WTC11 (cell line): ENCODE measurements around the gene TEN1. TPM values are rescaled to one million over a fixed set of nuclear protein-coding genes. Genes with fewer than 3 reads are reported as not detected.
A peak's percentile ranks its signal among the peaks of the same experiment; 100 is the strongest.

Experiments used
- ATAC-seq: fragments of 200-7000 bp; cut with Tn5 transposase; 2 replicates; pipeline ENCODE4 v1.10.0; 2021; ENCODE audit warnings: mild to moderate bottlenecking, moderate library complexity
- CTCF ChIA-PET: fragments of 300-600 bp; sonication (Branson Sonifier 250); formaldehyde crosslinking; loops from one replicate; lab custom pipeline; 2021; ENCODE audit warnings: antibody characterized with exemption; lab: Charles Lee
- POLR2A ChIA-PET: fragments of 350-600 bp; sonication (Branson Sonifier 250); formaldehyde crosslinking; loops from one replicate; lab custom pipeline; 2021; ENCODE audit warnings: antibody characterized with exemption; lab: Charles Lee
- DNase-seq: peaks from one replicate; pipeline ENCODE4 v3.0.0; 2021; ENCODE audit warnings: low spot score
- H3K27ac Mint-ChIP-seq: 2 replicates; pipeline ENCODE4 v1.8.0; 2021; ENCODE audit warnings: mixed read lengths
- H3K27me3 Mint-ChIP-seq: 2 replicates; pipeline ENCODE4 v1.8.0; 2021; ENCODE audit warnings: low read depth, mild to moderate bottlenecking, moderate library complexity, mixed read lengths
- H3K36me3 Mint-ChIP-seq: 2 replicates; pipeline ENCODE4 v1.8.0; 2021; ENCODE audit warnings: mixed read lengths
- H3K4me1 Mint-ChIP-seq: 2 replicates; pipeline ENCODE4 v1.8.0; 2022; ENCODE audit warnings: mixed read lengths
- H3K4me3 Mint-ChIP-seq: 2 replicates; pipeline ENCODE4 v1.8.0; 2021; ENCODE audit warnings: mild to moderate bottlenecking, moderate library complexity, mixed read lengths
- H3K9me3 Mint-ChIP-seq: 2 replicates; pipeline ENCODE4 v1.8.0; 2021; ENCODE audit warnings: mixed read lengths
- CBFB ChIP-seq: sonication (generic); formaldehyde crosslinking; IDR thresholded peaks from 2 replicates; pipeline ENCODE4 v1.8.1; 2022; ENCODE audit warnings: mild to moderate bottlenecking, low read depth, missing genetic modification reagents
- GABPB1 ChIP-seq: sonication (generic); formaldehyde crosslinking; IDR thresholded peaks from 2 replicates; pipeline ENCODE4 v1.8.1; 2023; ENCODE audit warnings: mild to moderate bottlenecking, missing genetic modification reagents
- GTF2I ChIP-seq: fragments of 250-450 bp; sonication (Bioruptor Pico); conservative IDR thresholded peaks from 2 replicates; pipeline ENCODE4 v1.4.0; 2021; ENCODE audit warnings: mild to moderate bottlenecking
- KAT7 ChIP-seq: sonication (generic); formaldehyde crosslinking; IDR thresholded peaks from 2 replicates; pipeline ENCODE4 v1.8.1; 2023; ENCODE audit warnings: missing genetic modification reagents, mild to moderate bottlenecking, borderline replicate concordance
- NR3C1 ChIP-seq: sonication (generic); formaldehyde crosslinking; conservative IDR thresholded peaks from 2 replicates; pipeline ENCODE4 v1.8.1; 2023; ENCODE audit warnings: low read depth, mild to moderate bottlenecking, missing genetic modification reagents
- RORB ChIP-seq: fragments of 250-450 bp; sonication (Bioruptor Pico); IDR thresholded peaks from 2 replicates; pipeline ENCODE4 v1.9.0; 2021; ENCODE audit warnings: mild to moderate bottlenecking
- SP1 ChIP-seq: sonication (generic); formaldehyde crosslinking; conservative IDR thresholded peaks from 2 replicates; pipeline ENCODE4 v1.8.1; 2022; ENCODE audit warnings: missing genetic modification reagents
- TEAD1 ChIP-seq: sonication (generic); formaldehyde crosslinking; IDR thresholded peaks from 2 replicates; pipeline ENCODE4 v1.8.0; 2022; ENCODE audit warnings: mild to moderate bottlenecking, missing genetic modification reagents
- TP53 ChIP-seq: sonication (generic); formaldehyde crosslinking; IDR thresholded peaks from 2 replicates; pipeline ENCODE4 v1.8.1; 2023; ENCODE audit warnings: mild to moderate bottlenecking, missing genetic modification reagents
- total RNA-seq: library from RNA; stranded (reverse); gene quantifications from 3 replicates; pipeline ENCODE4 v1.2.3, GENCODE V29; 2021
- TF ChIP-seq, protein P1 (sequence below): fragments of 250-450 bp; sonication (Bioruptor Pico); IDR thresholded peaks from 2 replicates; pipeline ENCODE4 v1.9.0; 2021; ENCODE audit warnings: mild to moderate bottlenecking
- TF ChIP-seq, protein P2 (sequence below): fragments of 200-600 bp; IDR thresholded peaks from 2 replicates; pipeline ENCODE4 v1.8.0; 2022; ENCODE audit warnings: antibody characterized with exemption
- TF ChIP-seq, protein P3 (sequence below): sonication (generic); formaldehyde crosslinking; IDR thresholded peaks from 2 replicates; pipeline ENCODE4 v1.8.0; 2022; ENCODE audit warnings: mild to moderate bottlenecking, missing genetic modification reagents
- TF ChIP-seq, protein P4 (sequence below): sonication (generic); formaldehyde crosslinking; IDR thresholded peaks from 2 replicates; pipeline ENCODE4 v1.8.1; 2022; ENCODE audit warnings: low read depth, missing genetic modification reagents, borderline replicate concordance
- TF ChIP-seq, protein P5 (sequence below): sonication (generic); formaldehyde crosslinking; IDR thresholded peaks from 2 replicates; pipeline ENCODE4 v1.8.1; 2023; ENCODE audit warnings: mild to moderate bottlenecking, missing genetic modification reagents, borderline replicate concordance
- TF ChIP-seq, protein P6 (sequence below): fragments of 250-450 bp; sonication (Bioruptor Pico); IDR thresholded peaks from 2 replicates; pipeline ENCODE4 v1.9.0; 2021; ENCODE audit warnings: mild to moderate bottlenecking

The TEN1 gene
- total RNA-seq, 1 experiment from 2014 or later = 15.6 TPM

DNA sequence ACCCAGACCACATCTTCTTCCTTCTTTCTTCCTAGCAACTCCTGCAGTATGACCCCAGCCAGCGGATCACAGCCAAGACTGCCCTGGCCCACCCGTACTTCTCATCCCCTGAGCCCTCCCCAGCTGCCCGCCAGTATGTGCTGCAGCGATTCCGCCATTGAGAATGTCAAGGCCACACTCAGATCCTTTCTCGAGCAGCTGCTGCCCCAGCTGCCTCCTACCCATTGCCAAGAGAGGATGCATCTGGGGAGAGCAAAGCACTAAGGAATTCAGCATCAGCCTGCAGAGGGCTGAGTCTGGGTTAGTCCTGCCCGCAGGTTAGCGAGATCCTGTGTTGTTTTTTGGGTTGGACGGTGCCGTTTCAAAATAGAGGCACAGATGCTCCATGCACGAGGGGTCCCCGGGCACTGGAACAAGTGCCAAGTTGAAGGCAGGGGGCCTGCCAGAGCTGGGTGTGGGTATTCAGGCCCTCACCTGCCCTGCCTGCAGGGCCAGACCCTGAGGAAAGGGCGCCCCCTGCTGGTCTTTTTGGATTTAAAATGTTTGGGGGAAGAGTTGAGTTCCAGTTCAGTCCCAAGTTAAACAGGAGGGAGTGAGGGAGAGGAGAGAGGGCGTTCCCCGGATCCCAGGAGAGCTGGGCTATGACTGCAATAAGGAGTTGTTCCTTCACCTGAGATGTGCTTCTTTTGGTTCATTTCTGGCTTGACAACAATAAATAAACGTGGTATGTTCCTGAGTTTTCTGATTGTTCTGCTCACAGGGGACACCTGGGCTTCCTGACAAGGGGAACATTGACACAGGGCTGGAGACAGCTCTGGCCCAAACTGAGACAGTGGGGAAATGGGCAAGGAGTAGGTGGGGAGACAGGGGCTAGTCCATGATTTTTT lies 26.5 kb downstream of the TEN1 start:
- CTCF ChIA-PET = interaction anchor here (0.5 to 4.8 kb wide), 49 partner anchors 9 to 577 kb away, joined by 3 to 72 read pairs (median 5); partner anchors contain the start of genes ACOX1, EVPL, FBF1 and MRPL38
- peak; percentile 82 for ATAC-seq
- H3K36me3 Mint-ChIP-seq = no peaks in the 10 kb centered on the region
- POLR2A ChIA-PET = interaction anchor here (0.5 to 0.6 kb wide), 2 partner anchors 426 to 766 kb away, joined by 3 read pairs; no protein-coding TSS in a partner anchor
- H3K27me3 Mint-ChIP-seq = no peaks in the 10 kb centered on the region
- H3K4me1 Mint-ChIP-seq = no peaks in the 10 kb centered on the region
- DNase-seq = peak; percentile 93
- H3K27ac Mint-ChIP-seq = peak overlapping the region; percentile 92
- TF ChIP-seq, protein P1, sequence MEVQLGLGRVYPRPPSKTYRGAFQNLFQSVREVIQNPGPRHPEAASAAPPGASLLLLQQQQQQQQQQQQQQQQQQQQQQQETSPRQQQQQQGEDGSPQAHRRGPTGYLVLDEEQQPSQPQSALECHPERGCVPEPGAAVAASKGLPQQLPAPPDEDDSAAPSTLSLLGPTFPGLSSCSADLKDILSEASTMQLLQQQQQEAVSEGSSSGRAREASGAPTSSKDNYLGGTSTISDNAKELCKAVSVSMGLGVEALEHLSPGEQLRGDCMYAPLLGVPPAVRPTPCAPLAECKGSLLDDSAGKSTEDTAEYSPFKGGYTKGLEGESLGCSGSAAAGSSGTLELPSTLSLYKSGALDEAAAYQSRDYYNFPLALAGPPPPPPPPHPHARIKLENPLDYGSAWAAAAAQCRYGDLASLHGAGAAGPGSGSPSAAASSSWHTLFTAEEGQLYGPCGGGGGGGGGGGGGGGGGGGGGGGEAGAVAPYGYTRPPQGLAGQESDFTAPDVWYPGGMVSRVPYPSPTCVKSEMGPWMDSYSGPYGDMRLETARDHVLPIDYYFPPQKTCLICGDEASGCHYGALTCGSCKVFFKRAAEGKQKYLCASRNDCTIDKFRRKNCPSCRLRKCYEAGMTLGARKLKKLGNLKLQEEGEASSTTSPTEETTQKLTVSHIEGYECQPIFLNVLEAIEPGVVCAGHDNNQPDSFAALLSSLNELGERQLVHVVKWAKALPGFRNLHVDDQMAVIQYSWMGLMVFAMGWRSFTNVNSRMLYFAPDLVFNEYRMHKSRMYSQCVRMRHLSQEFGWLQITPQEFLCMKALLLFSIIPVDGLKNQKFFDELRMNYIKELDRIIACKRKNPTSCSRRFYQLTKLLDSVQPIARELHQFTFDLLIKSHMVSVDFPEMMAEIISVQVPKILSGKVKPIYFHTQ (CRISPR knock-in tag) = no peak
- TF ChIP-seq, protein P2, sequence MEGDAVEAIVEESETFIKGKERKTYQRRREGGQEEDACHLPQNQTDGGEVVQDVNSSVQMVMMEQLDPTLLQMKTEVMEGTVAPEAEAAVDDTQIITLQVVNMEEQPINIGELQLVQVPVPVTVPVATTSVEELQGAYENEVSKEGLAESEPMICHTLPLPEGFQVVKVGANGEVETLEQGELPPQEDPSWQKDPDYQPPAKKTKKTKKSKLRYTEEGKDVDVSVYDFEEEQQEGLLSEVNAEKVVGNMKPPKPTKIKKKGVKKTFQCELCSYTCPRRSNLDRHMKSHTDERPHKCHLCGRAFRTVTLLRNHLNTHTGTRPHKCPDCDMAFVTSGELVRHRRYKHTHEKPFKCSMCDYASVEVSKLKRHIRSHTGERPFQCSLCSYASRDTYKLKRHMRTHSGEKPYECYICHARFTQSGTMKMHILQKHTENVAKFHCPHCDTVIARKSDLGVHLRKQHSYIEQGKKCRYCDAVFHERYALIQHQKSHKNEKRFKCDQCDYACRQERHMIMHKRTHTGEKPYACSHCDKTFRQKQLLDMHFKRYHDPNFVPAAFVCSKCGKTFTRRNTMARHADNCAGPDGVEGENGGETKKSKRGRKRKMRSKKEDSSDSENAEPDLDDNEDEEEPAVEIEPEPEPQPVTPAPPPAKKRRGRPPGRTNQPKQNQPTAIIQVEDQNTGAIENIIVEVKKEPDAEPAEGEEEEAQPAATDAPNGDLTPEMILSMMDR = peak; percentile 91
- TF ChIP-seq NR3C1 (CRISPR knock-in tag) = no peak
- no peak overlapping the region for H3K4me3 Mint-ChIP-seq
- peaks cover 6% of the 10 kb centered on the region; the same call in 1 of the 2 replicates for H3K9me3 Mint-ChIP-seq

DNA sequence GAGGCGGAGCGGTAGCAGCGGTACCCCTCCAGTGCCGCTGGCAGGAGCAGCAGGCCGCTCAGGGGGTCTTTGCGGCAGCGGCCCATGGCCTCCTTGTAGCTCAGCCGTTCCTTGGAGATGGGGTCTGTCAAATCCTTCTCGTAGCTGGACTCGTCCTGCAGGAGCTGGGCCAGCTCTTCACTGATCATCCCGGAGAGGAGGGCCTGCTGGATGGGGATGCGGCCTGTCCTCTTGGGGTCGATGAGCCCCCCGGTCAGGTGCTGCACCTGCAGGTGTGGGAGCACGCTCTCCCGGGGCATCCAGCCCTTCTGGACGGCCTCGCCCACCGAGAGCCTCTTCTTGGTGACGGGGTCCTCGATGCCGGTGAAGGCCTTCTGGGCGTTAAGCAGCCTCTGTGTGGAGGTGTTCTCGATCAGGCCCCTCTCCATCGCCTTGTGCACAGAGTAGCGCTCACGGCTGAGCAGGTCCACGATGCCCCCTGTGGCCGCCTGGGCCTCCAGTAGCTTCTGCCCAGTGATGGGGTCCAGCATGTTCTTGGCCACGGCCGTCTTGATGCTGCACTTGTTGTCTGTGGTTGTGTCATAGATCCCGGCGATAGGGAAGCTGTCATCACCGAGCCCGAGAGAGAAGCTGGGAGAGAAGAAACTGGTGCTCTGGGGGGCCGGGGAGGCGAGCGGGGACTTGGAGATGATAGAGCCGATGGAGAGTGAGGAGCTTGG lies 28.2 kb downstream of the TEN1 start:
- ATAC-seq = no peak
- DNase-seq = no peak
- H3K9me3 Mint-ChIP-seq = peaks cover 6% of the 10 kb centered on the region; the same call in 1 of the 2 replicates
- H3K4me1 Mint-ChIP-seq = no peaks in the 10 kb centered on the region
- no peak overlapping the region for H3K4me3 Mint-ChIP-seq
- no peaks in the 10 kb centered on the region for H3K27me3 Mint-ChIP-seq
- ChIA-PET POLR2A (no interaction called here), CTCF (interaction anchor here (0.9 to 4.7 kb wide), 9 partner anchors 12 to 273 kb away, joined by 3 to 19 read pairs (median 4); partner anchors contain the start of genes MRPL38 and TRIM47)
- no peak overlapping the region for H3K27ac Mint-ChIP-seq
- H3K36me3 Mint-ChIP-seq = no peaks in the 10 kb centered on the region
- TF ChIP-seq, protein P3, sequence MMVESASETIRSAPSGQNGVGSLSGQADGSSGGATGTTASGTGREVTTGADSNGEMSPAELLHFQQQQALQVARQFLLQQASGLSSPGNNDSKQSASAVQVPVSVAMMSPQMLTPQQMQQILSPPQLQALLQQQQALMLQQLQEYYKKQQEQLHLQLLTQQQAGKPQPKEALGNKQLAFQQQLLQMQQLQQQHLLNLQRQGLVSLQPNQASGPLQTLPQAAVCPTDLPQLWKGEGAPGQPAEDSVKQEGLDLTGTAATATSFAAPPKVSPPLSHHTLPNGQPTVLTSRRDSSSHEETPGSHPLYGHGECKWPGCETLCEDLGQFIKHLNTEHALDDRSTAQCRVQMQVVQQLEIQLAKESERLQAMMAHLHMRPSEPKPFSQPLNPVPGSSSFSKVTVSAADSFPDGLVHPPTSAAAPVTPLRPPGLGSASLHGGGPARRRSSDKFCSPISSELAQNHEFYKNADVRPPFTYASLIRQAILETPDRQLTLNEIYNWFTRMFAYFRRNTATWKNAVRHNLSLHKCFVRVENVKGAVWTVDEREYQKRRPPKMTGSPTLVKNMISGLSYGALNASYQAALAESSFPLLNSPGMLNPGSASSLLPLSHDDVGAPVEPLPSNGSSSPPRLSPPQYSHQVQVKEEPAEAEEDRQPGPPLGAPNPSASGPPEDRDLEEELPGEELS (CRISPR knock-in tag) = no peak
- TF ChIP-seq TP53 (CRISPR knock-in tag) (no peak), GABPB1 (no peak), KAT7 (CRISPR knock-in tag) (no peak), CBFB (no peak), TEAD1 (CRISPR knock-in tag) (no peak), SP1 (CRISPR knock-in tag) (no peak), RORB (CRISPR knock-in tag) (no peak), GTF2I (CRISPR knock-in tag) (no peak)
- TF ChIP-seq, protein P2 = no peak
- TF ChIP-seq, protein P4, sequence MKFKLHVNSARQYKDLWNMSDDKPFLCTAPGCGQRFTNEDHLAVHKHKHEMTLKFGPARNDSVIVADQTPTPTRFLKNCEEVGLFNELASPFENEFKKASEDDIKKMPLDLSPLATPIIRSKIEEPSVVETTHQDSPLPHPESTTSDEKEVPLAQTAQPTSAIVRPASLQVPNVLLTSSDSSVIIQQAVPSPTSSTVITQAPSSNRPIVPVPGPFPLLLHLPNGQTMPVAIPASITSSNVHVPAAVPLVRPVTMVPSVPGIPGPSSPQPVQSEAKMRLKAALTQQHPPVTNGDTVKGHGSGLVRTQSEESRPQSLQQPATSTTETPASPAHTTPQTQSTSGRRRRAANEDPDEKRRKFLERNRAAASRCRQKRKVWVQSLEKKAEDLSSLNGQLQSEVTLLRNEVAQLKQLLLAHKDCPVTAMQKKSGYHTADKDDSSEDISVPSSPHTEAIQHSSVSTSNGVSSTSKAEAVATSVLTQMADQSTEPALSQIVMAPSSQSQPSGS = no peak
- TF ChIP-seq, protein P5, sequence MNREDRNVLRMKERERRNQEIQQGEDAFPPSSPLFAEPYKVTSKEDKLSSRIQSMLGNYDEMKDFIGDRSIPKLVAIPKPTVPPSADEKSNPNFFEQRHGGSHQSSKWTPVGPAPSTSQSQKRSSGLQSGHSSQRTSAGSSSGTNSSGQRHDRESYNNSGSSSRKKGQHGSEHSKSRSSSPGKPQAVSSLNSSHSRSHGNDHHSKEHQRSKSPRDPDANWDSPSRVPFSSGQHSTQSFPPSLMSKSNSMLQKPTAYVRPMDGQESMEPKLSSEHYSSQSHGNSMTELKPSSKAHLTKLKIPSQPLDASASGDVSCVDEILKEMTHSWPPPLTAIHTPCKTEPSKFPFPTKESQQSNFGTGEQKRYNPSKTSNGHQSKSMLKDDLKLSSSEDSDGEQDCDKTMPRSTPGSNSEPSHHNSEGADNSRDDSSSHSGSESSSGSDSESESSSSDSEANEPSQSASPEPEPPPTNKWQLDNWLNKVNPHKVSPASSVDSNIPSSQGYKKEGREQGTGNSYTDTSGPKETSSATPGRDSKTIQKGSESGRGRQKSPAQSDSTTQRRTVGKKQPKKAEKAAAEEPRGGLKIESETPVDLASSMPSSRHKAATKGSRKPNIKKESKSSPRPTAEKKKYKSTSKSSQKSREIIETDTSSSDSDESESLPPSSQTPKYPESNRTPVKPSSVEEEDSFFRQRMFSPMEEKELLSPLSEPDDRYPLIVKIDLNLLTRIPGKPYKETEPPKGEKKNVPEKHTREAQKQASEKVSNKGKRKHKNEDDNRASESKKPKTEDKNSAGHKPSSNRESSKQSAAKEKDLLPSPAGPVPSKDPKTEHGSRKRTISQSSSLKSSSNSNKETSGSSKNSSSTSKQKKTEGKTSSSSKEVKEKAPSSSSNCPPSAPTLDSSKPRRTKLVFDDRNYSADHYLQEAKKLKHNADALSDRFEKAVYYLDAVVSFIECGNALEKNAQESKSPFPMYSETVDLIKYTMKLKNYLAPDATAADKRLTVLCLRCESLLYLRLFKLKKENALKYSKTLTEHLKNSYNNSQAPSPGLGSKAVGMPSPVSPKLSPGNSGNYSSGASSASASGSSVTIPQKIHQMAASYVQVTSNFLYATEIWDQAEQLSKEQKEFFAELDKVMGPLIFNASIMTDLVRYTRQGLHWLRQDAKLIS (CRISPR knock-in tag) = no peak
- TF ChIP-seq, protein P6, sequence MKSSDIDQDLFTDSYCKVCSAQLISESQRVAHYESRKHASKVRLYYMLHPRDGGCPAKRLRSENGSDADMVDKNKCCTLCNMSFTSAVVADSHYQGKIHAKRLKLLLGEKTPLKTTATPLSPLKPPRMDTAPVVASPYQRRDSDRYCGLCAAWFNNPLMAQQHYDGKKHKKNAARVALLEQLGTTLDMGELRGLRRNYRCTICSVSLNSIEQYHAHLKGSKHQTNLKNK (CRISPR knock-in tag) = no peak
